Measurements from ENCODE around the gene METAP1D.

DNA sequence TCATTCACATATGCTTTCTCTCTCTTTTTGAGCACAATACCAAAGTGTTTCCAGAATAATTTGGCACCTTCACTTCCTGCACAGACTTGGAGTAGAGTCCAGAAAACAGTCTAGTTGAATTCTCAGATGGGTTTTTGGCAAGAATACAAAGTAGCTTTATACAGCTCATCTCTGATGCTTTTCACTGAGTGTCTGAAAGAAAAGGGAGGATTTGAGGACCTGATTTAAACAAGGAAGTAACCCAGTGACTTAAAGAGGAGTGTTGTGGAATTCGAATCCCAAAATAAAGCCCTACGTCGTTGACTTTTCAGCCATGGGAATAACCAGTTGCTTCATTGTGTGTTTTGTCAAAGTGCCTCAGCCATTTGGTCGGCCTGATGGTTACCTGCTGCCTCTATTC is 31.8 kb downstream of the METAP1D start:
- TF ChIP-seq EZH2 (IDR thresholded peaks at IDR 0.05) (no peak), POLR2AphosphoS5 (IDR thresholded peaks at IDR 0.05; ENCODE audit: borderline replicate concordance, low read depth, low read length) (no peak)

All from SK-N-MC (cell line).